SH-SY5Y (cell line): ENCODE results near the gene VAC14.

Experiments used
- GATA2 ChIP-seq: IDR thresholded peaks from 2 replicates; pipeline ENCODE4 v1.6.1; 2011; ENCODE audit warnings: mild to moderate bottlenecking, low read depth, low read length
- GATA3 ChIP-seq: IDR thresholded peaks from 2 replicates; pipeline ENCODE4 v1.6.1; 2011; ENCODE audit warnings: low read depth, mild to moderate bottlenecking, low read length, moderate library complexity

VAC14 gene

GRCh38 chr16:70800781-70801480, at the start of gene VAC14:
VAC14 (minus strand) TSS chr16:70801158; CDS start chr16:70800900, 258 bp downstream.
- TF ChIP-seq GATA2: no peak
- no peak for TF ChIP-seq GATA3

GRCh38 chr16:70809392-70810060, 8.6 kb upstream of the VAC14 start:
- TF ChIP-seq GATA2 (no peak), GATA3 (no peak)

- TF ChIP-seq GATA3: no peak
These were observed 7.4 kb upstream of the VAC14 start for GRCh38 chr16:70808371-70808770.

DNA sequence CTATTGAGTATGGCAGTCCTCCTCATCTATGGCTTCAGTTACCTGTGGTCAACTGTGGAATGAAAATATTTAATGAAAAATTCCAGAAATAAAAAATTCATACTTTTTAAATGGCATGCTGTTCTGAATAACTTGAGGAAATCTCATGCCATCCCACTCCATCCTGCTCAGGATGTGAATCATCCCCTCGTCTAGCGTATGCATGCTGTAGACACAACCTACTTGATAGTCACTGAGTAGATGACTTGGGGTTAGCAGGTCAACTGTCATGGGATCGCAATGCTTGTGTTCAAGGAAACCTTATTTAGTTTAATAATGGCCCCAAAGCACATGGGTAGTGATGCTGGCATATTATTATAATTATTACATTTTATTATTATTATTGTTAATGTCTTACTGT, 4.8 kb upstream of the VAC14 start:
- TF ChIP-seq GATA3: no peak
- no peak for TF ChIP-seq GATA2

- TF ChIP-seq GATA2 (no peak), GATA3 (no peak)
These were observed 4.4 kb upstream of the VAC14 start for GRCh38 chr16:70805380-70805779.

- TF ChIP-seq GATA3 (no peak), GATA2 (no peak)
These were observed 3.8 kb upstream of the VAC14 start for GRCh38 chr16:70804734-70805169.

- TF ChIP-seq GATA3: no peak
- TF ChIP-seq GATA2: no peak
These were observed 3.3 kb upstream of the VAC14 start for GRCh38 chr16:70804153-70804733.

DNA sequence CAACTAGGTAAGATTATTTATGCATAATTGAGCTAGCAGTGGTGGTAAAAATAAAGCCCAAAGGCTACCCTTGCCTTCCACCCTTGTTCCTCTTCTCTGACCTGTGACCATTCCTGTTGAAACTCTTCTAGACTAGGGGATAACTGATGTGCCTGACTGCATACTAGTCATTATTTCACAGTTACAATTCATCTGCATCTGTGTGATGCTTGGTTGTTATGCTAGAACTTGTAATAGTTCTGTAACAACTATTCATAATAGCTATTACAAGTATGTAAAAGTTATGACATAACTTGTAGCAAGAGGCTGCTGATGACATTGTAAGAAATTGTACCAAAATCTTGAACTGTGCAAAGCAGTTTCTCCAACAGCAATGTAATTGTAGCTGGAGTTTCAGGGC, 2.4 kb upstream of the VAC14 start:
- TF ChIP-seq GATA2: no peak
- TF ChIP-seq GATA3: no peak

DNA sequence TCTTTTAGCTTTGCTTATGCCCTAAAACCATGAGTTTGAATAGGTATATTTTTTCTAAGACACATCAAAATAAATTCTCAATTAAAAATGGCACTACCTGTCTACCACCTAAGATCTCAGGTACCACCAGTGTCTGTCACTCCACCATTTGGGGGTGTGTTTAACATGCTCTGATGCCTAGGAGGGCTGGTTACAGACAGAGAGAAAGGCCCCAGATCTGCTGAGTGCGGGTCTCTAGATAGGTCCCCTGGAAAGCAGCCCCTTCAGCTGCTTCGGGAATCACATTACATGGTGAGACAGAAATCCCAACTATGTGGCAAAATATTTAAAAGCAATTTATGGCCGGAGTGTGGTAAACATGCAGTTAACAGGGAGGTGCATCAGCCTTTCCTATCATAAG, 653 bp upstream of the VAC14 start:
- TF ChIP-seq GATA2: no peak
- TF ChIP-seq GATA3: no peak

- TF ChIP-seq GATA3 (no peak), GATA2 (no peak)
These were observed 647 bp downstream of the VAC14 start for GRCh38 chr16:70800311-70800710.

DNA sequence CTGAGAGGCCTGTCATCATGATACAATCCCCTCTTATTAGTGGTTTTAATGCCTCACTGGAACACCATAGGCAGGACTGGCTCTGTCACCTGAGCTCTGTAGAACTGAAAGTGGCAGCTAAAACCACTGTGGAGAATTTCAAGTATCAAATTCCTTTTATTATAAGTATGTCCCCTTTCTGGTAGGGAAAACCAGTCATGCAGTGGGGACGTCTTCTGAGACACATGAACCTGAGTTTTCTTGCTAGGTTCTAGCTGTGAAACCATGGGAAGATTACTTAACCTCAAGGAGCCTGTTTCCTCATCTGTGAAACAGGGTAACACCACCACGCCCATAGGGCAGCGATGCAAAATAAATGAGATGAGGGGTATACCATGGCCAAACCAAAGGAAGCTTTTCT, 4.7 kb downstream of the VAC14 start:
- no peak for TF ChIP-seq GATA3
- no peak for TF ChIP-seq GATA2

DNA sequence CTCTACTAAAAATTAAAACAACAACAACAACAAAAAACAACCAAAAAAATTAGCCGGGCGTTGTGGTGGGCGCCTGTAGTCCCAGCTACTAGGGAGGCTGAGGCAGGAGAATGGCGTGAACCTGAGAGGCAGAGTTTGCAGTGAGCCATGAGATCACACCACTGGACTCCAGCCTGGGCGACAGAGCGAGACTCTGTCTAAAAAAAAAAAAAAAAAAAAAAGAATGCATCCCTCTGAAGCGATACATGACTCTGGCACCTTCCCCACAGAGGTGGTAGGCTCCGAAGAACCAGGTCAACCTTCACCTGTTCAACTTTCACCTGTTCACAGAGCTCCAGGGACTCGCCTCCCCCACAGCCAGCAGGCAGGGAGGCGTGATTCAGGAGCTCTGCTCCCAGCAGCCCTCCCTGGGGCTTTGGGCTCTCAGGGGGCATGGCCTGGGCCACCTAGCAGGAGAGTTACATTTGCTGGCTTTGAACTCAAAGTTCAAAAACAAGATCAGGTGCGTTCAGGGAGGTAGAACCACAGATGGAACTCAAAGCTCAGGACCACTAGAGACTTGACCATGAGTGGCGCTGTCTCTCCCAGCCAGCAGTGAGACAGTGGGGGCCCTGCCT, 5.6 kb downstream of the VAC14 start:
- TF ChIP-seq GATA3 (no peak), GATA2 (no peak)

- TF ChIP-seq GATA3 (no peak), GATA2 (no peak)
These were observed 7.0 kb downstream of the VAC14 start for GRCh38 chr16:70793851-70794502.

GRCh38 chr16:70790815-70791214, 10.1 kb downstream of the VAC14 start:
- TF ChIP-seq GATA2 (no peak), GATA3 (no peak)
